Adipocyte (in vitro differentiated cells): ENCODE data around the gene KDM4C.
A peak's percentile ranks its signal among the peaks of the same experiment; 100 is the strongest.

ENCODE experiments used
- DNase-seq: peaks from one replicate; pipeline ENCODE4 v3.0.0-alpha.2; 2015; ENCODE audit warnings: low read depth
- H3K27me3 ChIP-seq: replicated peaks from 2 replicates; pipeline ENCODE4 v1.7.0; 2013; ENCODE audit warnings: mild to moderate bottlenecking, low read length, moderate library complexity; ENCODE audit not compliant: control insufficient read depth, insufficient read depth
- H3K36me3 ChIP-seq: 2 replicates; pipeline ENCODE4 v1.7.0; 2013; ENCODE audit warnings: low read length, mild to moderate bottlenecking, moderate library complexity; ENCODE audit not compliant: control insufficient read depth, insufficient read depth, severe bottlenecking
- H3K4me1 ChIP-seq: 2 replicates; pipeline ENCODE4 v1.7.0; 2013; ENCODE audit warnings: mild to moderate bottlenecking, low read length, moderate library complexity; ENCODE audit not compliant: control insufficient read depth, insufficient read depth
- H3K4me3 ChIP-seq: 2 replicates; pipeline ENCODE4 v1.7.0; 2013; ENCODE audit warnings: mild to moderate bottlenecking, low read length, moderate library complexity
- H3K9ac ChIP-seq: 2 replicates; pipeline ENCODE4 v1.7.0; 2013; ENCODE audit warnings: mild to moderate bottlenecking, low read length, moderate library complexity
- H3K9me3 ChIP-seq: 2 replicates; pipeline ENCODE4 v1.7.0; 2013; ENCODE audit warnings: mild to moderate bottlenecking, low read length, moderate library complexity; ENCODE audit not compliant: control insufficient read depth

KDM4C gene

GRCh38 chr9:6838158-6838557, 80.4 kb downstream of the KDM4C start:
- DNase-seq = no peak
- Histone ChIP-seq H3K4me1 (peaks cover 7% of the 10 kb centered on the region), H3K4me3 (no peak overlapping the region), H3K9ac (no peak overlapping the region), H3K36me3 (peaks cover 16% of the 10 kb centered on the region), H3K27me3 (no peaks in the 10 kb centered on the region), H3K9me3 (no peaks in the 10 kb centered on the region)

DNA sequence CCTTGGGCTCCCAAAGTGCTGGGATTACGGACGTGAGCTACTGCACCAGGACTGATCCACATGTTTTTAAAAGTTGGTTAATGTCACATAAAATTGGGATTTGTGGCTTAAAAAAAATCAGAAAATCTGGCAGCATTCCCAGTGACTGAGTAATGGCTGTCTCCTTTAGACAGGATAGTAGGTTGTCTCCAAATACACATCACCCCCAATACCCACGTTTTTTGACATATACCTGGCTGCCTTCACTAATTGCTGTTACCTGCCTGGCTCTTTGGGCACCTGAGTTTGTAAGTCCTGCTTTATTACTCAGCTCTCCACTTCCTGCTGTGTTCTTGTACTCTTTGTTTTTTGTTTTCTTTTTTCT, 84.8 kb downstream of the KDM4C start:
- no peaks in the 10 kb centered on the region for H3K9me3 ChIP-seq
- no peak overlapping the region for H3K4me3 ChIP-seq
- H3K9ac ChIP-seq = no peak overlapping the region
- DNase-seq = peak; percentile 44
- H3K27me3 ChIP-seq = no peaks in the 10 kb centered on the region
- H3K36me3 ChIP-seq = no peaks in the 10 kb centered on the region
- H3K4me1 ChIP-seq = no peaks in the 10 kb centered on the region

DNA sequence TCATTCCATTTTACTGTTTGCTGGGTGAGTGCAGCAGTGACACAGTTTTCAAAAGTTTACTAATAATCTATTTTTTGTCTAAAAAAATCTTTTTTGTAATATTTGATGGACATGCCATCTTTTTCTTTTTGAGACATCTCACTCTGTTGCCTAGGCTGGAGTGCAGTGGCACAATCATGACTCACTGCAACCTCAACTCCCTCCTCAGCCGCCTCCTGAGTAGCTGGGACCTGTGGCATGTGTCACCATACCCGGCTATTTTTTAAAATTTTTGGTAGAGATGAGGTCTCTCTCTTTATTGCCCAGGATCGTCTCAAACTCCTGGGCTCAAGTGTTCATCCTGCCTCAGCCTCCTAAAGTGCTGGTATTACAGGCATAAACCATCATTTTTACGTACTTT, 86.0 kb downstream of the KDM4C start:
- Histone ChIP-seq H3K4me1 (no peaks in the 10 kb centered on the region), H3K4me3 (no peak overlapping the region), H3K36me3 (no peaks in the 10 kb centered on the region), H3K9me3 (no peaks in the 10 kb centered on the region), H3K9ac (no peak overlapping the region), H3K27me3 (no peaks in the 10 kb centered on the region)
- DNase-seq = no peak

DNA sequence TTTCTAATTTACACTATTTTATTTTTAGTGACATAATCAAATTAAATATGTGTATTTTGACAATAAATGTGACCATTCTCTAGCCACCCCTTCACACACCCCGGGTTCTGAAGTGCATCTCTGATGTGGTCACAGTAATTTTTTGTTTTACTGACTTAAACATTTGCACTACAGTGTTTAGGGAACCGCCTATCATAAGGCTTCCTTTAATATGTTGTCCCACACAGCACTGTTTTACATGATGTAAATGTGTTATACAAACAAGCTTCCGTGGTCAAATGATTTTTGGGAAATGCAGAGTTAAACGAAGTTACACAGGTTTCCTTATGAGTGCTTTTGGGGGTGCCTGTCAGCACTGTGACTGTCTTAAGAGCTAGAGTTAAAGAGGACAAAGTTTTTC, 86.5 kb downstream of the KDM4C start:
- no peak overlapping the region for H3K9ac ChIP-seq
- peaks cover under 1% of the 10 kb centered on the region for H3K36me3 ChIP-seq
- no peak overlapping the region for H3K4me3 ChIP-seq
- H3K4me1 ChIP-seq = no peaks in the 10 kb centered on the region
- H3K27me3 ChIP-seq = no peaks in the 10 kb centered on the region
- no peak for DNase-seq
- H3K9me3 ChIP-seq = no peaks in the 10 kb centered on the region

DNA sequence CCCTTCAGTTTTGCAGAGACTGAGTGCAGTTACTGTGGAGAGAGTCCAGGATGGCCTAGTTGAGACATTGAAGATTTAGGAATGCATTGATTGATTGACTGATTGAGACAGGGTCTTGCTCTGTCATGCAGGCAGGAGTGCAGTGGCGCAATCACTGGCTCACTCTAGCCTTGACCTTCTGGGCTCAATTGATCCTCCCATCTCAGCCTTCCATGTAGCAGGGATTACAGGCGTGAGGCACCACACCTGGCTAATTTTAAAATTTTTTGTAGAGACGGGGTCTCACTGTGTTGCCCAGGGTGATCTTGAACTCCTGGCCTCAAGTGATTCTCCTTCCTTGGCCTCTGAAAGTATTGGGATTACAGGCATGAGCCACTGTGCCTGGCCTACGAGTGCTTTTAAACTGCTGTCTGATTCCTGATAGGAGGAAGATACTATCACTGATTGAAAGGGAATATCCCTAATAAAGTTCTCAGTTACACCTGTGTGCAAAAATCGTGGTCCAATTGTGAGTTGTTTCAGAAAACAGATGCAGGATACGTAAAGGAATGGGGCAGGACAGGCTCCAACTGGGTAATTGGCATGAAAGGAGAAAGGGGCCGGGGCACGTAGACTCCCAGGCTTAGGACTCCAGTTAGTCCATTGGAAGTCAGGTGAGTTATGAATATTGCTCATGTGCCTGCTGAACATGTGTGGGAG, 87.5 kb downstream of the KDM4C start:
- H3K9ac ChIP-seq = no peak overlapping the region
- peaks cover 10% of the 10 kb centered on the region for H3K36me3 ChIP-seq
- no peak for DNase-seq
- H3K27me3 ChIP-seq = no peaks in the 10 kb centered on the region
- H3K4me1 ChIP-seq = no peaks in the 10 kb centered on the region
- H3K9me3 ChIP-seq = no peaks in the 10 kb centered on the region
- no peak overlapping the region for H3K4me3 ChIP-seq

GRCh38 chr9:6845880-6846279, 88.1 kb downstream of the KDM4C start:
- Histone ChIP-seq H3K9ac (no peak overlapping the region), H3K4me3 (no peak overlapping the region), H3K9me3 (no peaks in the 10 kb centered on the region), H3K36me3 (peaks cover 11% of the 10 kb centered on the region), H3K4me1 (no peaks in the 10 kb centered on the region), H3K27me3 (no peaks in the 10 kb centered on the region)
- peak; percentile 12 for DNase-seq

- peak; percentile 12 for DNase-seq
- Histone ChIP-seq H3K27me3 (no peaks in the 10 kb centered on the region), H3K4me1 (peaks cover 16% of the 10 kb centered on the region), H3K9ac (no peak overlapping the region), H3K4me3 (no peak overlapping the region), H3K36me3 (peaks cover 11% of the 10 kb centered on the region), H3K9me3 (no peaks in the 10 kb centered on the region)
Measured at GRCh38 chr9:6852243-6852963, 94.6 kb downstream of the KDM4C start.

GRCh38 chr9:6855860-6856259, 98.1 kb downstream of the KDM4C start:
- Histone ChIP-seq H3K9me3 (no peaks in the 10 kb centered on the region), H3K36me3 (no peaks in the 10 kb centered on the region), H3K9ac (no peak overlapping the region), H3K4me3 (no peak overlapping the region), H3K27me3 (no peaks in the 10 kb centered on the region), H3K4me1 (peaks cover 16% of the 10 kb centered on the region)
- DNase-seq = no peak

DNA sequence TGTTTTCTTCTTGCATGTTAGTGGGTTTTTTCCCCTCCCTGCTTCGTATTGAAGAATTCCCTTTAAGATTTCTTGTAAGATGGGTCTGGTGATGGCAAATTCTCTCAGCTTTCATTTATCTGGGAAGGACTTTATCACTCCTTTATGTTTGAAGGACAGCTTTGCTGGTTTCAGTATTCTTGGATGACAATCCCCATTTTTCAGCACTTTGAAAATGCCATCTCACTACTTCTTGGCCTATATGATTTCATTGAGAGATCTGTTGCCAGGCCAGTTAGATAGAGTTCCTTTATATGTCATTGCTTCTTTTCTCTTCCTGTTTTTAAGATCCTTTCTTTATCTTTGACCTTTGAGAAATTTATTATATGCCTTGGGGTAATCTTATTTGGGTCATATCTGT, 106.3 kb downstream of the KDM4C start:
- peaks cover 8% of the 10 kb centered on the region for H3K9me3 ChIP-seq
- no peaks in the 10 kb centered on the region for H3K4me1 ChIP-seq
- no peak for DNase-seq
- no peak overlapping the region for H3K9ac ChIP-seq
- no peaks in the 10 kb centered on the region for H3K27me3 ChIP-seq
- peaks cover 14% of the 10 kb centered on the region for H3K36me3 ChIP-seq
- no peak overlapping the region for H3K4me3 ChIP-seq

- no peak overlapping the region for H3K4me3 ChIP-seq
- peaks cover under 1% of the 10 kb centered on the region for H3K36me3 ChIP-seq
- DNase-seq = peak; percentile 71
- H3K27me3 ChIP-seq = no peaks in the 10 kb centered on the region
- H3K9me3 ChIP-seq = peaks cover 1% of the 10 kb centered on the region
- no peak overlapping the region for H3K9ac ChIP-seq
- H3K4me1 ChIP-seq = peaks cover 17% of the 10 kb centered on the region
Measured at GRCh38 chr9:6869081-6869948, 111.5 kb downstream of the KDM4C start.

DNA sequence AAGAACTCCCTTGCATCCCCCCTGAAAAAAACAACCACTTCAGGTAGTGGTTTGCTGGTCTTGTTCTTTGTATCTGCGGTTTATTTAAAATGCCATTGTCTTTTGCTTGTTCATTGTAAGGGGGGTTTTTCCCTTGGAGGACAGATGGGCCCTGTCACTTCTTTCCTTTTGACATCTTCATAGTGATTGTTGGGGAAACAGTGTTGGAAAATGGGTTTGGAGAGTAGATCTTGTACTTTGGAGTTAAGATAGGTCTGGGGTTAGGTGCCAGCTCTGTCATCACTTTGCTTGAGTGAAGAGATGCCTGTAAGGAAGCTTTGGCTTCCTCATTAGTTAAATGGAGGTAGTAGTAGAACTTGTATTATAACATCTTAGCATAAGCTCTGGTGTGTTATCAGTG, 112.4 kb downstream of the KDM4C start:
- no peak overlapping the region for H3K4me3 ChIP-seq
- DNase-seq = no peak
- H3K9ac ChIP-seq = no peak overlapping the region
- H3K36me3 ChIP-seq = no peaks in the 10 kb centered on the region
- no peaks in the 10 kb centered on the region for H3K27me3 ChIP-seq
- peaks cover 17% of the 10 kb centered on the region for H3K4me1 ChIP-seq
- no peaks in the 10 kb centered on the region for H3K9me3 ChIP-seq
